ENCODE results near the gene HNRNPA1. TPM values are rescaled to one million over a fixed set of nuclear protein-coding genes. Genes with fewer than 3 reads are reported as not detected.

The HNRNPA1 gene
- total and polyA plus RNA-seq, 9 of the 15 experiments (the other 6 are each of a cell fraction or from before 2014, with no cell fraction given), result 1,166 to 2,703 (median 1,815) TPM

DNA sequence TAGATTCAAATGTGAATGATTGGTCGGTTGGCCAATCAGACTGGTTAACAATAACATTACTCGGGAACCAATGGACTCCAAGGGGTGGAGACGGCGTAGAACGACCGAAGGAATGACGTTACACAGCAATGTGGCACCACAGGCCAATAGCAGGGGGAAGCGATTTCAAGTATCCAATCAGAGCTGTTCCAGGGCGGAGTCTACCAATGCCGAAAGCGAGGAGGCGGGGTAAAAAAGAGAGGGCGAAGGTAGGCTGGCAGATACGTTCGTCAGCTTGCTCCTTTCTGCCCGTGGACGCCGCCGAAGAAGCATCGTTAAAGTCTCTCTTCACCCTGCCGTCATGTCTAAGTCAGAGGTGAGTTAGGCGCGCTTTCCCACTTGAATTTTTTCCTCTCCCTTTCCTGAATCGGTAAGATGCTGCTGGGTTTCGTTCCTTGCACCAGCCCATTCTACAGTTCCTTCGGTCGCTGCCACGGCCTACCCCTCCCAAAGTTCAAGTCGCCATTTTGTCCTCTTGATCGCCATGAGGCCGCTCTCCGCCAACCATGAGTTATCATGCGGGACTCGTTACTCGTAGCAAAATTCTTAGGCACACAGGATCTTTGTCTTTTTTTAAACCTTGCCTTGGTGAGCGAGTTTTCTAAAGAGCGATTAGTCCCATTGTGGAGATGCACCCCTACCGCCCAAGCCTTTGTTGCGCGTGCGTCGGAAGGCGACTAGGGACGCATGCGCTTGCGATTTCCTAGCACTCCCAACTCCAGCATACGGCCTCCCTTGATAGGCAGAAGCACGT is at the start of gene HNRNPA1 (continued):
- TF ChIP-seq, protein P1, sequence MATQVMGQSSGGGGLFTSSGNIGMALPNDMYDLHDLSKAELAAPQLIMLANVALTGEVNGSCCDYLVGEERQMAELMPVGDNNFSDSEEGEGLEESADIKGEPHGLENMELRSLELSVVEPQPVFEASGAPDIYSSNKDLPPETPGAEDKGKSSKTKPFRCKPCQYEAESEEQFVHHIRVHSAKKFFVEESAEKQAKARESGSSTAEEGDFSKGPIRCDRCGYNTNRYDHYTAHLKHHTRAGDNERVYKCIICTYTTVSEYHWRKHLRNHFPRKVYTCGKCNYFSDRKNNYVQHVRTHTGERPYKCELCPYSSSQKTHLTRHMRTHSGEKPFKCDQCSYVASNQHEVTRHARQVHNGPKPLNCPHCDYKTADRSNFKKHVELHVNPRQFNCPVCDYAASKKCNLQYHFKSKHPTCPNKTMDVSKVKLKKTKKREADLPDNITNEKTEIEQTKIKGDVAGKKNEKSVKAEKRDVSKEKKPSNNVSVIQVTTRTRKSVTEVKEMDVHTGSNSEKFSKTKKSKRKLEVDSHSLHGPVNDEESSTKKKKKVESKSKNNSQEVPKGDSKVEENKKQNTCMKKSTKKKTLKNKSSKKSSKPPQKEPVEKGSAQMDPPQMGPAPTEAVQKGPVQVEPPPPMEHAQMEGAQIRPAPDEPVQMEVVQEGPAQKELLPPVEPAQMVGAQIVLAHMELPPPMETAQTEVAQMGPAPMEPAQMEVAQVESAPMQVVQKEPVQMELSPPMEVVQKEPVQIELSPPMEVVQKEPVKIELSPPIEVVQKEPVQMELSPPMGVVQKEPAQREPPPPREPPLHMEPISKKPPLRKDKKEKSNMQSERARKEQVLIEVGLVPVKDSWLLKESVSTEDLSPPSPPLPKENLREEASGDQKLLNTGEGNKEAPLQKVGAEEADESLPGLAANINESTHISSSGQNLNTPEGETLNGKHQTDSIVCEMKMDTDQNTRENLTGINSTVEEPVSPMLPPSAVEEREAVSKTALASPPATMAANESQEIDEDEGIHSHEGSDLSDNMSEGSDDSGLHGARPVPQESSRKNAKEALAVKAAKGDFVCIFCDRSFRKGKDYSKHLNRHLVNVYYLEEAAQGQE (IDR thresholded peaks at IDR 0.05; ENCODE audit: borderline replicate concordance), result no peak
- TF ChIP-seq, protein P1 (CRISPR knock-in tag; IDR thresholded peaks at IDR 0.05; ENCODE audit: low read depth), result no peak; the same call in 1 of the 2 replicates
- TF ChIP-seq POLR2H (tag; IDR thresholded peaks at IDR 0.05; ENCODE audit: low read depth) (peak; percentile 98), PHF21A (IDR thresholded peaks at IDR 0.05; ENCODE audit: borderline replicate concordance, low read depth) (no peak), RBM39 (optimal IDR thresholded peaks at IDR 0.05; ENCODE audit: low read depth, low read length) (peak; percentile 7), ZNF324 (CRISPR knock-in tag; IDR thresholded peaks at IDR 0.05) (no peak), NFIX (CRISPR knock-in tag; IDR thresholded peaks at IDR 0.05; ENCODE audit: low read depth) (no peak), ARID2 (IDR thresholded peaks at IDR 0.05) (no peak), NR4A1 (CRISPR knock-in tag; IDR thresholded peaks at IDR 0.05) (peak; percentile 25; the same call in 1 of the 2 replicates), NR4A1 (tag; IDR thresholded peaks at IDR 0.05) (no peak), CREB1 (IDR thresholded peaks at IDR 0.05) (peak; percentile 93), CREB1 (CRISPR knock-in tag; IDR thresholded peaks at IDR 0.05) (peak; percentile 92), TCFL5 (CRISPR knock-in tag; conservative IDR thresholded peaks at IDR 0.05) (no peak)
- TF ChIP-seq, protein P2, sequence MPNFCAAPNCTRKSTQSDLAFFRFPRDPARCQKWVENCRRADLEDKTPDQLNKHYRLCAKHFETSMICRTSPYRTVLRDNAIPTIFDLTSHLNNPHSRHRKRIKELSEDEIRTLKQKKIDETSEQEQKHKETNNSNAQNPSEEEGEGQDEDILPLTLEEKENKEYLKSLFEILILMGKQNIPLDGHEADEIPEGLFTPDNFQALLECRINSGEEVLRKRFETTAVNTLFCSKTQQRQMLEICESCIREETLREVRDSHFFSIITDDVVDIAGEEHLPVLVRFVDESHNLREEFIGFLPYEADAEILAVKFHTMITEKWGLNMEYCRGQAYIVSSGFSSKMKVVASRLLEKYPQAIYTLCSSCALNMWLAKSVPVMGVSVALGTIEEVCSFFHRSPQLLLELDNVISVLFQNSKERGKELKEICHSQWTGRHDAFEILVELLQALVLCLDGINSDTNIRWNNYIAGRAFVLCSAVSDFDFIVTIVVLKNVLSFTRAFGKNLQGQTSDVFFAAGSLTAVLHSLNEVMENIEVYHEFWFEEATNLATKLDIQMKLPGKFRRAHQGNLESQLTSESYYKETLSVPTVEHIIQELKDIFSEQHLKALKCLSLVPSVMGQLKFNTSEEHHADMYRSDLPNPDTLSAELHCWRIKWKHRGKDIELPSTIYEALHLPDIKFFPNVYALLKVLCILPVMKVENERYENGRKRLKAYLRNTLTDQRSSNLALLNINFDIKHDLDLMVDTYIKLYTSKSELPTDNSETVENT (CRISPR knock-in tag; IDR thresholded peaks at IDR 0.05), result peak; percentile 68; the same call in 1 of the 2 replicates

Measured in K562 (cell line).